Activated CD4-positive, alpha-beta T cell treated with anti-CD3 and anti-CD28 coated beads, Interleukin-2, amount 10 ng/mL, durations not matched to agents 7 days and 5 days (primary cell): Measurements from ENCODE around the gene GDF11. TPM values are rescaled to one million over a fixed set of nuclear protein-coding genes. Genes with fewer than 3 reads are reported as not detected.

ENCODE experiments used
- CTCF ChIA-PET: fragments of 350-600 bp; sonication (Branson Sonifier 250); formaldehyde crosslinking; loops from one replicate; lab custom pipeline; 2021; ENCODE audit warnings: antibody characterized with exemption; lab: Charles Lee
- POLR2A ChIA-PET: fragments of 350-600 bp; sonication (Branson Sonifier 250); formaldehyde crosslinking; loops from one replicate; lab custom pipeline; 2021; ENCODE audit warnings: antibody characterized with exemption; lab: Charles Lee
- DNase-seq: peaks from one replicate; pipeline ENCODE4 v3.0.0-alpha.2; 2020
- H3K27ac Mint-ChIP-seq: one replicate; pipeline ENCODE4 v1.8.0; 2021; ENCODE audit warnings: mild to moderate bottlenecking, moderate library complexity, mixed read lengths
- H3K27me3 Mint-ChIP-seq: one replicate; pipeline ENCODE4 v1.8.0; 2021; ENCODE audit warnings: mixed read lengths
- H3K36me3 Mint-ChIP-seq: one replicate; pipeline ENCODE4 v1.8.0; 2021; ENCODE audit warnings: low read depth, mixed read lengths
- H3K4me1 Mint-ChIP-seq: one replicate; pipeline ENCODE4 v1.8.0; 2021; ENCODE audit warnings: mixed read lengths
- H3K4me3 Mint-ChIP-seq: one replicate; pipeline ENCODE4 v1.8.0; 2021; ENCODE audit warnings: mild to moderate bottlenecking, moderate library complexity, mixed read lengths
- H3K9me3 Mint-ChIP-seq: one replicate; pipeline ENCODE4 v1.8.0; 2021; ENCODE audit warnings: mixed read lengths
- total RNA-seq, 2 experiments: library from RNA; stranded (reverse); gene quantifications; one replicate each; pipeline ENCODE4 v1.2.3, GENCODE V29; 2021

GDF11 gene
- total RNA-seq, 2 experiments from 2014 or later: 9.7 to 10.4 TPM

- CTCF ChIA-PET: interaction anchor here (0.8 to 2.3 kb wide), 13 partner anchors 9 to 529 kb away, joined by 3 to 22 read pairs (median 4); partner anchors contain the start of genes ANKRD52, BLOC1S1, RAB5B and SUOX
- peaks cover 42% of the 10 kb centered on the region for H3K4me1 Mint-ChIP-seq
Measured at GRCh38 chr12:55728939-55729818, 13.7 kb upstream of the GDF11 start, which contains the start of gene CD63. Gene CD63 (minus strand): TSS chr12:55729009. CDS start chr12:55728341, 668 bp downstream.

GRCh38 chr12:55729819-55730818 is 12.8 kb upstream of the GDF11 start:
- H3K27ac Mint-ChIP-seq: peak overlapping the region; percentile 92
- ChIA-PET POLR2A (interaction anchor here (0.5 kb wide), 1 partner anchor 1314 kb away, joined by 4 read pairs; no protein-coding TSS in a partner anchor), CTCF (interaction anchor here (0.8 to 2.3 kb wide), 15 partner anchors 8 to 528 kb away, joined by 3 to 22 read pairs (median 4); partner anchors contain the start of genes ANKRD52, BLOC1S1, RAB5B and SUOX)
- peak; percentile 33 for DNase-seq
- no peaks in the 10 kb centered on the region for H3K27me3 Mint-ChIP-seq
- H3K4me1 Mint-ChIP-seq: peaks cover 36% of the 10 kb centered on the region
- peaks cover 12% of the 10 kb centered on the region for H3K36me3 Mint-ChIP-seq
- no peaks in the 10 kb centered on the region for H3K9me3 Mint-ChIP-seq
- H3K4me3 Mint-ChIP-seq: peak overlapping the region; percentile 87

More at GRCh38 chr12:55728939-55729818, 13.7 kb upstream of the GDF11 start, which contains the start of gene CD63:
- Mint-ChIP-seq H3K27ac (peak within 1 kb of the TSS; percentile 92), H3K27me3 (no peaks in the 10 kb centered on the region), H3K4me3 (peak within 1 kb of the TSS; percentile 87), H3K36me3 (peaks cover 16% of the 10 kb centered on the region), H3K9me3 (no peaks in the 10 kb centered on the region)
- POLR2A ChIA-PET: no interaction called here
- DNase-seq: peak; percentile 58

GRCh38 chr12:55732288-55732687 is 10.6 kb upstream of the GDF11 start:
- ChIA-PET CTCF (interaction anchor here (1.2 kb wide), 1 partner anchor 86 kb away, joined by 3 read pairs; the partner anchor contains the start of genes ORMDL2 and SARNP), POLR2A (no interaction called here)
- no peaks in the 10 kb centered on the region for H3K9me3 Mint-ChIP-seq
- DNase-seq: no peak
- no peaks in the 10 kb centered on the region for H3K27me3 Mint-ChIP-seq
- H3K4me1 Mint-ChIP-seq: peaks cover 33% of the 10 kb centered on the region
- H3K4me3 Mint-ChIP-seq: no peak overlapping the region
- no peak overlapping the region for H3K27ac Mint-ChIP-seq
- H3K36me3 Mint-ChIP-seq: no peaks in the 10 kb centered on the region

- DNase-seq: no peak
- Mint-ChIP-seq H3K9me3 (no peaks in the 10 kb centered on the region), H3K36me3 (no peaks in the 10 kb centered on the region), H3K27me3 (no peaks in the 10 kb centered on the region), H3K27ac (no peak overlapping the region), H3K4me1 (peaks cover 34% of the 10 kb centered on the region), H3K4me3 (no peak overlapping the region)
- ChIA-PET CTCF (interaction anchor here (0.8 to 1.2 kb wide), 3 partner anchors 85 to 263 kb away, joined by 3 read pairs; partner anchors contain the start of genes ORMDL2 and SARNP), POLR2A (interaction anchor here (0.6 to 1.0 kb wide), 2 partner anchors 241 to 263 kb away, joined by 3 to 4 read pairs; partner anchors contain the start of gene RAB5B)
Measured at GRCh38 chr12:55733021-55733555, 9.8 kb upstream of the GDF11 start.

- POLR2A ChIA-PET: interaction anchor here (1.0 kb wide), 1 partner anchor 240 kb away, joined by 4 read pairs; the partner anchor contains the start of gene RAB5B
- no peak overlapping the region for H3K4me3 Mint-ChIP-seq
Measured at GRCh38 chr12:55733858-55734257, 9.1 kb upstream of the GDF11 start.

GRCh38 chr12:55734595-55734994 is 8.3 kb upstream of the GDF11 start:
- Mint-ChIP-seq H3K4me1 (peaks cover 39% of the 10 kb centered on the region), H3K9me3 (no peaks in the 10 kb centered on the region), H3K27me3 (no peaks in the 10 kb centered on the region), H3K4me3 (no peak overlapping the region), H3K36me3 (no peaks in the 10 kb centered on the region), H3K27ac (no peak overlapping the region)
- DNase-seq: no peak
- CTCF ChIA-PET: interaction anchor here (0.7 to 8.2 kb wide), 4 partner anchors 15 to 193 kb away, joined by 3 to 75 read pairs (median 4); partner anchors contain the start of genes BLOC1S1, PYM1 and RDH5
- POLR2A ChIA-PET: interaction anchor here (0.6 kb wide), 1 partner anchor 319 kb away, joined by 16 read pairs; no protein-coding TSS in a partner anchor

More at GRCh38 chr12:55733858-55734257, 9.1 kb upstream of the GDF11 start:
- H3K27me3 Mint-ChIP-seq: no peaks in the 10 kb centered on the region
- CTCF ChIA-PET: interaction anchor here (0.5 to 8.2 kb wide), 4 partner anchors 15 to 87 kb away, joined by 3 to 75 read pairs (median 3); partner anchors contain the start of genes BLOC1S1 and RDH5
- DNase-seq: no peak
- peaks cover 39% of the 10 kb centered on the region for H3K4me1 Mint-ChIP-seq
- H3K27ac Mint-ChIP-seq: no peak overlapping the region
- H3K9me3 Mint-ChIP-seq: no peaks in the 10 kb centered on the region
- no peaks in the 10 kb centered on the region for H3K36me3 Mint-ChIP-seq

- H3K27me3 Mint-ChIP-seq: peaks cover 2% of the 10 kb centered on the region
- H3K4me1 Mint-ChIP-seq: peaks cover 33% of the 10 kb centered on the region
- DNase-seq: no peak
- H3K4me3 Mint-ChIP-seq: no peak overlapping the region
- no peaks in the 10 kb centered on the region for H3K36me3 Mint-ChIP-seq
- POLR2A ChIA-PET: no interaction called here
- CTCF ChIA-PET: interaction anchor here (0.5 to 8.2 kb wide), 6 partner anchors 11 to 311 kb away, joined by 3 to 75 read pairs (median 4); partner anchors contain the start of genes BLOC1S1 and RDH5
- H3K27ac Mint-ChIP-seq: peak overlapping the region; percentile 41
- H3K9me3 Mint-ChIP-seq: no peaks in the 10 kb centered on the region
Measured at GRCh38 chr12:55736076-55736475, 6.8 kb upstream of the GDF11 start.

GRCh38 chr12:55736780-55737580 is 5.9 kb upstream of the GDF11 start:
- peaks cover 35% of the 10 kb centered on the region for H3K4me1 Mint-ChIP-seq
- H3K27me3 Mint-ChIP-seq: peaks cover 5% of the 10 kb centered on the region
- no peaks in the 10 kb centered on the region for H3K36me3 Mint-ChIP-seq
- CTCF ChIA-PET: interaction anchor here (0.5 to 8.2 kb wide), 18 partner anchors 9 to 452 kb away, joined by 3 to 75 read pairs (median 4); partner anchors contain the start of genes BLOC1S1, ORMDL2, RAB5B and RDH5
- DNase-seq: peak; percentile 66
- no peaks in the 10 kb centered on the region for H3K9me3 Mint-ChIP-seq
- H3K27ac Mint-ChIP-seq: no peak overlapping the region
- POLR2A ChIA-PET: no interaction called here
- H3K4me3 Mint-ChIP-seq: peak overlapping the region; percentile 87

- peak overlapping the region; percentile 86 for H3K27ac Mint-ChIP-seq
- DNase-seq: no peak
- CTCF ChIA-PET: interaction anchor here (0.6 to 8.2 kb wide), 33 partner anchors 8 to 495 kb away, joined by 3 to 75 read pairs (median 5); partner anchors contain the start of genes BLOC1S1, CD63, DGKA and ORMDL2
- H3K4me3 Mint-ChIP-seq: peak overlapping the region; percentile 87
- POLR2A ChIA-PET: interaction anchor here (1.8 kb wide), 1 partner anchor 237 kb away, joined by 4 read pairs; the partner anchor contains the start of gene RAB5B
- no peaks in the 10 kb centered on the region for H3K36me3 Mint-ChIP-seq
- H3K9me3 Mint-ChIP-seq: no peaks in the 10 kb centered on the region
- peaks cover 40% of the 10 kb centered on the region for H3K4me1 Mint-ChIP-seq
- peaks cover 9% of the 10 kb centered on the region for H3K27me3 Mint-ChIP-seq
Measured at GRCh38 chr12:55737581-55738122, 5.3 kb upstream of the GDF11 start.
